ENCODE data around the gene IPO11.

IPO11 gene

DNA sequence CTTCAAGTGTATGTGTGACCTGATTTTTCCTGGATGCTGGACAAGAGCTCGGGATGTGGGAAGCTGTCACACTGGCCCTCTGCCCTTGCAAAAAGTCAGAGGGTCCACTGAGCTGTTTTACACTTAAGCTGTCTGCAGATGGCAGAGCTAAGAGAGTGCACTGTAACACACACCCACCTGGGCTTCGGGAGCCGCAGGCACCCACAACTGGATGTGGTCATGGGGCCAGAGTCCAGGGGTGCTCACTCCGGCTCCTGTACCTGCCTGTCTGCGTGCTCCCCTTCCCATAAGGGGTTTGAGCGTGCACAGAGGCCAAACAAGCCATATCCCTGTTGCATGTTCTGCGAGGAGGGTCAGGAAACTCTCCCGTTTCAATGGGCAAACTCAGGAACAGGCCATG is 248.6 kb downstream of the IPO11 start:
- TF ChIP-seq TOX (CRISPR knock-in tag; IDR thresholded peaks at IDR 0.05; ENCODE audit: borderline replicate concordance) (no peak), ISL1 (CRISPR knock-in tag; IDR thresholded peaks at IDR 0.05) (no peak), PATZ1 (CRISPR knock-in tag; IDR thresholded peaks at IDR 0.05; ENCODE audit: borderline replicate concordance) (no peak)
- TF ChIP-seq, protein P1, sequence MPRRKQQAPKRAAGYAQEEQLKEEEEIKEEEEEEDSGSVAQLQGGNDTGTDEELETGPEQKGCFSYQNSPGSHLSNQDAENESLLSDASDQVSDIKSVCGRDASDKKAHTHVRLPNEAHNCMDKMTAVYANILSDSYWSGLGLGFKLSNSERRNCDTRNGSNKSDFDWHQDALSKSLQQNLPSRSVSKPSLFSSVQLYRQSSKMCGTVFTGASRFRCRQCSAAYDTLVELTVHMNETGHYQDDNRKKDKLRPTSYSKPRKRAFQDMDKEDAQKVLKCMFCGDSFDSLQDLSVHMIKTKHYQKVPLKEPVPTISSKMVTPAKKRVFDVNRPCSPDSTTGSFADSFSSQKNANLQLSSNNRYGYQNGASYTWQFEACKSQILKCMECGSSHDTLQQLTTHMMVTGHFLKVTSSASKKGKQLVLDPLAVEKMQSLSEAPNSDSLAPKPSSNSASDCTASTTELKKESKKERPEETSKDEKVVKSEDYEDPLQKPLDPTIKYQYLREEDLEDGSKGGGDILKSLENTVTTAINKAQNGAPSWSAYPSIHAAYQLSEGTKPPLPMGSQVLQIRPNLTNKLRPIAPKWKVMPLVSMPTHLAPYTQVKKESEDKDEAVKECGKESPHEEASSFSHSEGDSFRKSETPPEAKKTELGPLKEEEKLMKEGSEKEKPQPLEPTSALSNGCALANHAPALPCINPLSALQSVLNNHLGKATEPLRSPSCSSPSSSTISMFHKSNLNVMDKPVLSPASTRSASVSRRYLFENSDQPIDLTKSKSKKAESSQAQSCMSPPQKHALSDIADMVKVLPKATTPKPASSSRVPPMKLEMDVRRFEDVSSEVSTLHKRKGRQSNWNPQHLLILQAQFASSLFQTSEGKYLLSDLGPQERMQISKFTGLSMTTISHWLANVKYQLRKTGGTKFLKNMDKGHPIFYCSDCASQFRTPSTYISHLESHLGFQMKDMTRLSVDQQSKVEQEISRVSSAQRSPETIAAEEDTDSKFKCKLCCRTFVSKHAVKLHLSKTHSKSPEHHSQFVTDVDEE (CRISPR knock-in tag; IDR thresholded peaks at IDR 0.05), result no peak
- no peak for ATAC-seq

- no peak for ATAC-seq
- TF ChIP-seq BACH2 (CRISPR knock-in tag; IDR thresholded peaks at IDR 0.05; ENCODE audit: borderline replicate concordance) (no peak), SNAI2 (CRISPR knock-in tag; IDR thresholded peaks at IDR 0.05) (no peak), ZFP3 (CRISPR knock-in tag; IDR thresholded peaks at IDR 0.05) (no peak), OSR1 (CRISPR knock-in tag; IDR thresholded peaks at IDR 0.05) (no peak), ARNTL (CRISPR knock-in tag; IDR thresholded peaks at IDR 0.05; ENCODE audit: borderline replicate concordance, low read depth) (no peak), CSDC2 (CRISPR knock-in tag; IDR thresholded peaks at IDR 0.05) (no peak), TCF4 (CRISPR knock-in tag; IDR thresholded peaks at IDR 0.05; ENCODE audit: borderline replicate concordance) (no peak), GLIS3 (CRISPR knock-in tag; IDR thresholded peaks at IDR 0.05) (no peak), ISL1 (CRISPR knock-in tag; IDR thresholded peaks at IDR 0.05) (no peak), CSRNP3 (CRISPR knock-in tag; IDR thresholded peaks at IDR 0.05) (no peak), PATZ1 (CRISPR knock-in tag; IDR thresholded peaks at IDR 0.05; ENCODE audit: borderline replicate concordance) (no peak), ZNF70 (CRISPR knock-in tag; IDR thresholded peaks at IDR 0.05) (no peak), RARB (CRISPR knock-in tag; IDR thresholded peaks at IDR 0.05) (no peak), ZC3H10 (CRISPR knock-in tag; IDR thresholded peaks at IDR 0.05) (no peak), TOX (CRISPR knock-in tag; IDR thresholded peaks at IDR 0.05; ENCODE audit: borderline replicate concordance) (no peak), ZNF565 (CRISPR knock-in tag; conservative IDR thresholded peaks at IDR 0.05; ENCODE audit: low read depth) (no peak), ZNF8 (CRISPR knock-in tag; IDR thresholded peaks at IDR 0.05) (no peak)
- TF ChIP-seq, protein P1 (CRISPR knock-in tag; IDR thresholded peaks at IDR 0.05), result no peak
- TF ChIP-seq, protein P2, sequence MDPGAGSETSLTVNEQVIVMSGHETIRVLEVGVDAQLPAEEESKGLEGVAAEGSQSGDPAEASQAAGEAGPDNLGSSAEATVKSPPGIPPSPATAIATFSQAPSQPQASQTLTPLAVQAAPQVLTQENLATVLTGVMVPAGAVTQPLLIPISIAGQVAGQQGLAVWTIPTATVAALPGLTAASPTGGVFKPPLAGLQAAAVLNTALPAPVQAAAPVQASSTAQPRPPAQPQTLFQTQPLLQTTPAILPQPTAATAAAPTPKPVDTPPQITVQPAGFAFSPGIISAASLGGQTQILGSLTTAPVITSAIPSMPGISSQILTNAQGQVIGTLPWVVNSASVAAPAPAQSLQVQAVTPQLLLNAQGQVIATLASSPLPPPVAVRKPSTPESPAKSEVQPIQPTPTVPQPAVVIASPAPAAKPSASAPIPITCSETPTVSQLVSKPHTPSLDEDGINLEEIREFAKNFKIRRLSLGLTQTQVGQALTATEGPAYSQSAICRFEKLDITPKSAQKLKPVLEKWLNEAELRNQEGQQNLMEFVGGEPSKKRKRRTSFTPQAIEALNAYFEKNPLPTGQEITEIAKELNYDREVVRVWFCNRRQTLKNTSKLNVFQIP (CRISPR knock-in tag; IDR thresholded peaks at IDR 0.05; ENCODE audit: borderline replicate concordance, low read depth), result no peak
- TF ChIP-seq, protein P3, sequence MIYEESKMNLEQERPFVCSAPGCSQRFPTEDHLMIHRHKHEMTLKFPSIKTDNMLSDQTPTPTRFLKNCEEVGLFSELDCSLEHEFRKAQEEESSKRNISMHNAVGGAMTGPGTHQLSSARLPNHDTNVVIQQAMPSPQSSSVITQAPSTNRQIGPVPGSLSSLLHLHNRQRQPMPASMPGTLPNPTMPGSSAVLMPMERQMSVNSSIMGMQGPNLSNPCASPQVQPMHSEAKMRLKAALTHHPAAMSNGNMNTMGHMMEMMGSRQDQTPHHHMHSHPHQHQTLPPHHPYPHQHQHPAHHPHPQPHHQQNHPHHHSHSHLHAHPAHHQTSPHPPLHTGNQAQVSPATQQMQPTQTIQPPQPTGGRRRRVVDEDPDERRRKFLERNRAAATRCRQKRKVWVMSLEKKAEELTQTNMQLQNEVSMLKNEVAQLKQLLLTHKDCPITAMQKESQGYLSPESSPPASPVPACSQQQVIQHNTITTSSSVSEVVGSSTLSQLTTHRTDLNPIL (CRISPR knock-in tag; IDR thresholded peaks at IDR 0.05; ENCODE audit: low read depth), result no peak
Measured at GRCh38 chr5:62662521-62662920, 250.0 kb downstream of the IPO11 start.
